K562 (cell line): ENCODE results near the gene EMC6. TPM values are rescaled to one million over a fixed set of nuclear protein-coding genes. Genes with fewer than 3 reads are reported as not detected.

Experiments
- AFF1 ChIP-seq, 2 experiments: fragments of 450-650 bp; IDR thresholded peaks; 2 replicates each; pipeline ENCODE4 v1.6.1; 2018; ENCODE audit warnings: mild to moderate bottlenecking in 2 of 2, low read depth in 1 of 2; ENCODE audit not compliant: partially characterized antibody in 2 of 2
- ASH1L ChIP-seq: fragments of 450-650 bp; IDR thresholded peaks from 2 replicates; pipeline ENCODE4 v1.6.1; 2018; ENCODE audit warnings: borderline replicate concordance, mild to moderate bottlenecking, low read depth; ENCODE audit not compliant: partially characterized antibody
- E2F4 ChIP-seq: sonication (generic); formaldehyde crosslinking; IDR thresholded peaks from 2 replicates; pipeline ENCODE4 v1.8.0; 2022; ENCODE audit warnings: mild to moderate bottlenecking, low read depth, missing genetic modification reagents
- MCM2 ChIP-seq: fragments of 450-650 bp; IDR thresholded peaks from 2 replicates; pipeline ENCODE4 v1.6.1; 2017; ENCODE audit warnings: low read depth, mild to moderate bottlenecking
- MED1 ChIP-seq: sonication (generic); formaldehyde crosslinking; IDR thresholded peaks from 2 replicates; pipeline ENCODE4 v1.8.1; 2023; ENCODE audit warnings: missing genetic modification reagents, borderline replicate concordance
- PHB ChIP-seq: fragments of 250-450 bp; sonication (Bioruptor Pico); IDR thresholded peaks from 2 replicates; pipeline ENCODE4 v1.5.0; 2021
- POLR2AphosphoS5 ChIP-seq: IDR thresholded peaks from 2 replicates; pipeline ENCODE4 v1.6.1; 2011; ENCODE audit warnings: mild to moderate bottlenecking, low read depth, low read length, moderate library complexity; ENCODE audit not compliant: control insufficient read depth, insufficient read depth
- TRIM24 ChIP-seq, 2 experiments: fragments of 450-650 bp; IDR thresholded peaks; 2 replicates each; pipeline ENCODE4 v1.6.1; 2016
- UBTF ChIP-seq, 2 experiments: IDR thresholded peaks; 2 replicates each; pipeline ENCODE4 v1.6.1; 2012; ENCODE audit warnings: improper control_type of control experiment in 2 of 2, low read depth in 2 of 2, low read length in 2 of 2, borderline replicate concordance in 1 of 2
- ZBTB34 ChIP-seq: fragments of 250-450 bp; sonication (Bioruptor Pico); IDR thresholded peaks from 2 replicates; pipeline ENCODE4 v1.8.0; 2021; ENCODE audit warnings: mild to moderate bottlenecking, moderate library complexity
- ZFPM2 ChIP-seq: fragments of 250-450 bp; sonication (Bioruptor Pico); IDR thresholded peaks from 2 replicates; pipeline ENCODE4 v1.5.1; 2022; ENCODE audit warnings: mild to moderate bottlenecking
- ZNF668 ChIP-seq: fragments of 250-450 bp; sonication (Bioruptor Pico); IDR thresholded peaks from 2 replicates; pipeline ENCODE4 v1.8.0; 2022; ENCODE audit warnings: mild to moderate bottlenecking, inconsistent platforms
- ZNF77 ChIP-seq: fragments of 250-450 bp; sonication (Bioruptor Pico); IDR thresholded peaks from 2 replicates; pipeline ENCODE4 v1.5.0; 2020
- polyA plus RNA-seq, 8 experiments: library from polyadenylated mRNA; depleted of rRNA in 4 of 8; stranded (reverse) in 5 of 8; unstranded in 3 of 8; fragments of >200 nt; fragmentation: Nextera tagmentation in 2 of 8; fragmentation: Illumina TruSeq in 1 of 8; extraction: Ambion mirVana in 2 of 8; extraction: Trizol in 1 of 8; gene quantifications; 2 replicates each; pipeline versions ENCODE4 v1.2.1 to v1.2.3, GENCODE V29; 2011 to 2014; ENCODE audit warnings: inconsistent platforms in 1 of 8, missing spikeins in 1 of 8
- total RNA-seq, 7 experiments: library from RNA; depleted of rRNA in 6 of 7; stranded (reverse); fragments of >200 nt in 6 of 7; fragmentation: Illumina TruSeq in 2 of 7; extraction: Trizol in 2 of 7; gene quantifications; 2 replicates each; pipeline versions ENCODE4 v1.2.1 to v1.2.3, GENCODE V29; 2011 to 2021; ENCODE audit warnings: low replicate concordance in 1 of 7

Gene EMC6
- total and polyA plus RNA-seq, 9 of the 15 experiments (the other 6 are each of a cell fraction or from before 2014, with no cell fraction given), result 2.9 to 136 (median 24.9) TPM

- TF ChIP-seq AFF1 (IDR thresholded peaks at IDR 0.05; ENCODE audit: low read depth in 1 of 2, partially characterized antibody in 2 of 2), result no peak
- no peak for TF ChIP-seq ZBTB34 (CRISPR knock-in tag)
- TF ChIP-seq ZFPM2 (CRISPR knock-in tag), result no peak
- no peak for TF ChIP-seq MCM2
- TF ChIP-seq MED1 (CRISPR knock-in tag), result no peak
- TF ChIP-seq ZNF77 (CRISPR knock-in tag), result no peak
- no peak for TF ChIP-seq UBTF (IDR thresholded peaks at IDR 0.05; ENCODE audit: borderline replicate concordance in 1 of 2, low read depth in 2 of 2, low read length in 2 of 2)
- no peak for TF ChIP-seq POLR2AphosphoS5
- TF ChIP-seq PHB (CRISPR knock-in tag), result no peak
- no peak for TF ChIP-seq TRIM24 (IDR thresholded peaks at IDR 0.05)
- TF ChIP-seq E2F4, result no peak
- no peak for TF ChIP-seq ASH1L
- TF ChIP-seq ZNF668, result no peak
- TF ChIP-seq, all 486 proteins: peak for 0
Measured at GRCh38 chr17:3688027-3688553, 19.5 kb downstream of the EMC6 start (continued).
